GM06990 (cell line): ENCODE measurements around the gene ATP11A.

Experiments used
- DNase-seq: peaks from one replicate; pipeline ENCODE4 v3.0.0-alpha.2; 2011; ENCODE audit not compliant: insufficient read length; ENCODE audit errors: extremely low read depth
- H3K27me3 ChIP-seq: replicated peaks from 2 replicates; pipeline ENCODE4 v1.6.0; 2011; ENCODE audit warnings: low read length; ENCODE audit not compliant: control insufficient read depth, insufficient read depth
- H3K36me3 ChIP-seq: 2 replicates; pipeline ENCODE4 v1.5.1; 2011; ENCODE audit warnings: low read length; ENCODE audit not compliant: control insufficient read depth, insufficient read depth
- H3K4me3 ChIP-seq: replicated peaks from 2 replicates; pipeline ENCODE4 v1.5.1; 2011; ENCODE audit warnings: low read depth, mild to moderate bottlenecking, control low read depth, low read length
- CTCF ChIP-seq: IDR thresholded peaks from 2 replicates; pipeline ENCODE4 v1.5.1; 2011; ENCODE audit warnings: low read length, control low read depth, mild to moderate bottlenecking, inconsistent platforms; ENCODE audit not compliant: insufficient read depth, poor library complexity, severe bottlenecking

ATP11A gene

DNA sequence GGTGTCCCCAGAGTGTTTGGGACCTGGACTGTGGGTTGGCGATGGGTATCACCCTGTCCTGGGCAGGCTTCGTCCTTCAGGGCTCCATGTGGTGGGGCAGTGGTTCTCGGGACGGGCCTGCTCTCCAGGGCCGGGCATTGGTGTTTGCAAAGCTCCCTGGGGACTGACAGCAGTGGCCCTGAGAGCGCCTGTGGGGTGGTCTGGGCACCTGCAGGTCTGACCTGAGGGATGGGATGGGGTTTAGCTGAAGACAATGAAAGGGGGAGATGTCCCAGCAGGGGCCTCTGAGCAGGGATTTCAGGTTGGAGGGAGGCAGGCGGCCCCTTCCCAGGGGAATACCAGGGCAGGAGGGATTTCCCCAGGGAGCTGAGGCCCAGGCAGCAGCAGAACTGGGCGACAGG, 210.9 kb downstream of the ATP11A start:
- H3K27me3 ChIP-seq: no peaks in the 10 kb centered on the region
- DNase-seq: no peak

GRCh38 chr13:112902101-112902651, 212.3 kb downstream of the ATP11A start:
- no peaks in the 10 kb centered on the region for H3K36me3 ChIP-seq
- no peak overlapping the region for H3K4me3 ChIP-seq
- DNase-seq: no peak
- no peak for TF ChIP-seq CTCF
- no peaks in the 10 kb centered on the region for H3K27me3 ChIP-seq

More for the DNA sequence above, 210.9 kb downstream of the ATP11A start:
- TF ChIP-seq CTCF: no peak
- no peaks in the 10 kb centered on the region for H3K36me3 ChIP-seq
- no peak overlapping the region for H3K4me3 ChIP-seq

DNA sequence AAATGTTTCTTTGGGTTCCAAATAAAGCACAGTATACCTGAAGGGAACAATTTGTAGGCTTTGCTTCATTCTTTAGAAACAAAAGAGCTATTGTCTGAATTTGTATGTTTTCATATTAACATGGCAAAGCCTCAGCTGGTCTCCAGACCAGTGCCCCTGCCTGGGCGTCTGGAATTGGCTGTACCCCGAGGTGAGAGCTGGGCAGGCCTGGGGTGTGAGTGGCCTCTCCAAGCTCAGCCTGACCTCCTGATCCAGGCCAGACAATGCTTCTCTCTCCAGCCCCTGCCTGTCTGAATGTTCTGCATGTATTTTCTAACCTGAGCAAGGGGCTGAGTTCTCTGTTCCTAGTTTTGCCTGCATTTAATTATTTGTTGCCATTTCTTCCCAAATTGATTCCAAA, 212.8 kb downstream of the ATP11A start:
- DNase-seq: no peak
- TF ChIP-seq CTCF: no peak
- Histone ChIP-seq H3K27me3 (no peaks in the 10 kb centered on the region), H3K4me3 (no peak overlapping the region), H3K36me3 (no peaks in the 10 kb centered on the region)

DNA sequence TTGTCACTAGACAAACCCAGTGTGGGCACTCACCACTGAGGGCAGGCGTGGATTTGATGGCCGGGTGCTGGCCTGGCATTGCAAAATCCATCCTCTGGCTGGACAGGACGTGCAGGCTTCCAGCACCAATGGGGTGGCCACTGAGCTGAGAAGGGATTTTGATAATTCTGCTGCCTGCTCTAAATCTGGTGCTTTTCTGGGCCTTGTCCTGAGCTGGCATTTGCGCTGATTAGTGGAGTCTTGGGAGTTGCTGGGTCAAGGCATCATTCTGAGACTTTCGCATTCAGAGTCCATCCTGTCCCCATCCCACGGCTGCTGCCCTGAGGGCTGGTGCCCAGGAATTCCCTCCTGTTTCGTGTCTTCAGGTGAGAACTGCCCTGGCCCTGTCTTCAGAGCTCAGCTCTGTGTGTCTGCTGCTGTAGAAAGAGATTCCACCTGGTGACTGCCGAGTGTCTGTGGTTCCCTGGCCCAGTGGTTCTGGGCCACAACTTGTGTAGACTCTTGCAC, 213.3 kb downstream of the ATP11A start:
- Histone ChIP-seq H3K36me3 (no peaks in the 10 kb centered on the region), H3K4me3 (no peak overlapping the region), H3K27me3 (no peaks in the 10 kb centered on the region)
- no peak for TF ChIP-seq CTCF
- DNase-seq: no peak

DNA sequence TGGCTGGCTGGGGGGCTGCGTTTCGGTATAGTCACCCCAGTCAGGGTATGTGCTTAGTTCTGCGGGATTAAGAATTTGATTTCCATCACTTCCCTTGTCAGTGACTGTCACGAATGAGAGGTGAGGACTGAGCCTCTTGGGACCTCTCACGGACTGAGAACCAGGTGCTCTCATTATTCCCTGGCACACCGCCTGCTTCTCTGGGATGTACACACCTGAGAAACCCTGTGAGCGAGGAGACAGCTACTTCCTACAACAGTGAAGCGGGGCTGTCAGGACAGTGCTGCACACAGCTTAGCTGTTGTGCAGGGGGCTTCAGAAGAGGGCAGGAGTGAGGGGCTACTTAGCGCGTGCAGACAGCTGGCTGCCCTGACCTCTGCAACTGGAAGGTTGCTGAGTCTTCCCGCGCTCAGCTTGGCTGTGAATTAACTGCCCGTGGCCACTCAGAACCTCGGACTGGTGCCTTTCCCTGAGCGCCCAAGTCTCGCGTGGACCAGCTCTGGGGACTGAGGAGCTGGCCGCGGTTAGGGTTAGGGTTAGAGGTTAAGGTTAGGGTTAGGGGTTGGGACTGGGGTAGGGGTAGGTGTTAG, 213.9 kb downstream of the ATP11A start:
- H3K4me3 ChIP-seq: no peak overlapping the region
- H3K27me3 ChIP-seq: no peaks in the 10 kb centered on the region

More for the DNA sequence above, 213.9 kb downstream of the ATP11A start:
- H3K36me3 ChIP-seq: no peaks in the 10 kb centered on the region
- TF ChIP-seq CTCF: no peak
- DNase-seq: no peak
